Astrocyte of the spinal cord (primary cell): ENCODE data around the gene UBXN1.

ENCODE experiments used
- DNase-seq: peaks from one replicate; pipeline ENCODE4 v3.0.0; 2011; ENCODE audit warnings: low read depth, low spot score
- H3K4me3 ChIP-seq: 2 replicates; pipeline ENCODE4 v1.5.1; 2011; ENCODE audit warnings: low read depth, mild to moderate bottlenecking, low read length, moderate library complexity
- in situ Hi-C: cut with HindIII; loops from 2 replicates; pipeline ENCODE4 v1.10.0; 2017; ENCODE audit warnings: low sequenced_read_pairs
- TF ChIP-seq, protein P1 (sequence below): IDR thresholded peaks from 2 replicates; pipeline ENCODE4 v1.5.1; 2012; ENCODE audit warnings: low read depth, mild to moderate bottlenecking, low read length, inconsistent platforms

UBXN1 gene

DNA sequence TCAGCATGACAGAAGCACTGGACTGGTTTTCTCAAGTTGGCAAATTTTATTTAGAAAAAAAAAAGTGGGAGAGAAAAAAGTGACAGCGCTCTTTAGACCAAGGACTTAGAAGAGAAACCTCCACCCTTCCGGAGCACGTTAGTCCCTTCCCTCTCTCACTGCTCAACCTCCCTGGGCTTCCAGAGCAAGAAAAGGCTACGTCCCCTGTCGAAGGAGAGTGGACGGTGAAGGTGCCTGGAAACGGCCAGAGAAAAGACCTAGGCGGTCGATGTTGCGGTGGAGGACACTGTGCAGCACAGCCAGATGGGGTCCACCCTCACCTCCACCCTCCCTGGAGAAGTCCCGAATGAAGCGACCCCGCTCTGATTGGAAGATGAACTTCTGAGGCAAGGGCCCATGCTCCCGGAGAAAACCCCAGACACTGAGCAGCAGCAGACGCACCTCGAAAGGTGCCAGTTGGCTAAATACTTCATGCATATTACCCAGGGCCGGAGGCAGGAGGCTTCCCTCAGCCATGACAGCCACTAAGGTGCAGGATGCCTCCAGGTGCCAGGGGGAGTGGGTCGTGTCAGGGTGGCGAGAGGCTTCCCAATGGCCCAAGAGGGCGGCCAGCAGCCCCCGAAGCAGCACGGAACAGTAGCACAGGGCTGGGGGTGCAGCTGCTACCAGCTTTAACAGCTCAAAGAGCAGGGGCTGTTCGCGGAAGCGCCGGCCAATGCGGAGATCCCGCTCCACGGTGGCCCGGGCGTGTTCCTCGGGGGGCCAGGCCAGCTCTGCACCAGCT is 31.9 kb downstream of the UBXN1 start:
- in situ Hi-C loops, result no loop called here
- TF ChIP-seq, protein P1, sequence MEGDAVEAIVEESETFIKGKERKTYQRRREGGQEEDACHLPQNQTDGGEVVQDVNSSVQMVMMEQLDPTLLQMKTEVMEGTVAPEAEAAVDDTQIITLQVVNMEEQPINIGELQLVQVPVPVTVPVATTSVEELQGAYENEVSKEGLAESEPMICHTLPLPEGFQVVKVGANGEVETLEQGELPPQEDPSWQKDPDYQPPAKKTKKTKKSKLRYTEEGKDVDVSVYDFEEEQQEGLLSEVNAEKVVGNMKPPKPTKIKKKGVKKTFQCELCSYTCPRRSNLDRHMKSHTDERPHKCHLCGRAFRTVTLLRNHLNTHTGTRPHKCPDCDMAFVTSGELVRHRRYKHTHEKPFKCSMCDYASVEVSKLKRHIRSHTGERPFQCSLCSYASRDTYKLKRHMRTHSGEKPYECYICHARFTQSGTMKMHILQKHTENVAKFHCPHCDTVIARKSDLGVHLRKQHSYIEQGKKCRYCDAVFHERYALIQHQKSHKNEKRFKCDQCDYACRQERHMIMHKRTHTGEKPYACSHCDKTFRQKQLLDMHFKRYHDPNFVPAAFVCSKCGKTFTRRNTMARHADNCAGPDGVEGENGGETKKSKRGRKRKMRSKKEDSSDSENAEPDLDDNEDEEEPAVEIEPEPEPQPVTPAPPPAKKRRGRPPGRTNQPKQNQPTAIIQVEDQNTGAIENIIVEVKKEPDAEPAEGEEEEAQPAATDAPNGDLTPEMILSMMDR, result no peak
- no peak overlapping the region for H3K4me3 ChIP-seq
- DNase-seq, result no peak

DNA sequence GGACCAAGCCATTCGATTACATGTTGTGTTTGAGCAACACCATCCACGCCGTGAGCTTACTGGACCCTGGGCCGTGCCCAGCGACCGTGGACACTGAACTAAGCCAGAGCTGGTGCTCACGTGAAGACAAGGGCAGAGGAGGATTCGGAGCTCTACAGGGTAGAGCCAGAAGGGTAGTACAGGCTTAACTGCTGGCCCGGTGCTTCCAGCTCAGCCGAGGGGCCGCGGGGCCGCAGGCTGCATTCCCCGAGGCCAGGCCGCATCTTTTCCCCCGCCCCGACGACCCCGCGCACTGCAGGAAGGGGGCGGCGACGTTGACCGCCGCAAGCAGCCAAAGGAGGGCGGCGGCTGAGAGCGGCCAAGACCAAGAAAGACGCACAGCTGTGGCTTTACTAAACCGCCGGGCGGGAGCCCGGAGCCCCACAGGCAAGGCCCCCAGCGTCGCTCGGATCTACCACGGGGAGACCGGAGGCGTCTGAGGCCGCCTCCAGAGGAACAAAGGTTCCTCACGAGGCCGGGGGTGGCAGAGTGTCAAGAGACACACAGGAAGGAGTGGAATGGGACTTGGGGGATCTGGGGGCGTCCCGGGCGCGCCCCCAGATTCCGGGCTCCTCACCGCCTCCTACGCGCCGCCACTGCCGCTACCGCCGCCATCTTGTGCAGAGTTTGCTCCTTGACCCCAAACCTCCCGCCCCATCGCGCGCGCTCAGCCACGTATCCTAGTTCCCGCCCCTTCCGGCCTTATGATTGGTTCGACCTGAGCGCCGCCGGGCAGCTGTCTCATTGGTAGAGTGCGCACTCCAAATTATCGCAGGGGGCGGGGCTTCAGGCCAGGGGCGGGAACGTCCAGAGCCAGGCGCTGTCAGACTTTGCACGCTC is 32.7 kb downstream of the UBXN1 start, which contains the start of gene GANAB:
GANAB (minus strand) TSS at position 668 of the 879 bp plus-strand sequence; CDS start at position 654, 14 bp downstream.
- in situ Hi-C loops, result no loop called here
- TF ChIP-seq, protein P1, result no peak
- H3K4me3 ChIP-seq, result peak within 1 kb of the TSS; percentile 96
- DNase-seq, result peak; percentile 98

DNA sequence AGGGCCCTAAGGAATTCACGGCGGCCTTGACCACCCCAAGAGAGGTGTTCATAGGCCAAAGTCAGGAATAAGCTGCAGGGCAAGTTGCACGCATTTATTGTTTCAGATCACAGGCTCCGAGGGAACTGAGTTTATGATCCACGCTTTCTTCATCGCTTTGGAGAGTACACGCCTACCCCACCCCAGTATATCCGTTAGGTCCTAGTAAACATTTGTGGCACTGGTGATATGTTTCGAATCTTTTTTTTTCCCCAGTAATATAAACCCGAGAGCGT is 33.3 kb downstream of the UBXN1 start:
- peak overlapping the region; percentile 96 for H3K4me3 ChIP-seq
- DNase-seq, result no peak
- in situ Hi-C loops, result no loop called here
- TF ChIP-seq, protein P1, result no peak

DNA sequence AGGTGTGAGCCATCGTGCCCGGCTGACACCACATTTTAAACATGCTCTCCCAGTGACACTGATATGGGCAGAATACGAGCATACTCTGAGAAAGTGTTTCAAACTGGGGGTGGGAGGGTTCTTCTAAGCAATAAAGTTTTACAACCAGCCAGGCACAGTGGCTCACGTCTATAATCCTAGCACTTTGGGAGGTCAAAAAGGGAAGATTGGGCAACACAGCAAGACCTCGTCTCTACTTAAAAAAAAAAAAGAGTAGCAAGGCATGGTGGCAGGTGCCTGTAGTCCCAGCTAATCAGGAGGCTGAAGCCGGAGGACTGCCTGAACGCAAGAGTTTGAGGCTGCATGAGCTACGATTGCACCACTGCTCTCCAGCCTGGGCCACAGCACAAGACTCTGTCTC is 34.7 kb downstream of the UBXN1 start:
- no peak overlapping the region for H3K4me3 ChIP-seq
- no peak for DNase-seq
- TF ChIP-seq, protein P1, result no peak
- in situ Hi-C loops, result no loop called here

DNA sequence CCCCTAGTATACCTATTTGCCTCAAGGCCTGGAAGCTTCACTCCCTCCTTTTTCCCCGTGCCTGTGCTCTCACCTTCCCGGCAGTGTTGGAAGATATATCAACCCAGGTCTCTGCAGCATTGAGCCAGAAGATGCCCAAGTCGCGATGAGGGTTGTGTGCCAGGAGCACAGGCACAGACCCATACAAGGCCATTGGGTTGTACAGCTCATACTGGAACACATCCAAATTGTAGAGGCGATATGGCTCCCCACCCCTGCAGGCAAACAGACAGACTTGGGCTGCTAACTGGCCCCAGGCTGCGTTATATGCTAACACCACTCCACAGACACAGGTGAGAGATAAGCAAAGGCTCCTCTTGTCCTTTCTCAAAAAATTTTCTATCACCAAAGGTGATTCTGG is 46.4 kb downstream of the UBXN1 start:
- DNase-seq, result no peak
- no peak overlapping the region for H3K4me3 ChIP-seq
- in situ Hi-C loops, result no loop called here
- TF ChIP-seq, protein P1, result no peak

DNA sequence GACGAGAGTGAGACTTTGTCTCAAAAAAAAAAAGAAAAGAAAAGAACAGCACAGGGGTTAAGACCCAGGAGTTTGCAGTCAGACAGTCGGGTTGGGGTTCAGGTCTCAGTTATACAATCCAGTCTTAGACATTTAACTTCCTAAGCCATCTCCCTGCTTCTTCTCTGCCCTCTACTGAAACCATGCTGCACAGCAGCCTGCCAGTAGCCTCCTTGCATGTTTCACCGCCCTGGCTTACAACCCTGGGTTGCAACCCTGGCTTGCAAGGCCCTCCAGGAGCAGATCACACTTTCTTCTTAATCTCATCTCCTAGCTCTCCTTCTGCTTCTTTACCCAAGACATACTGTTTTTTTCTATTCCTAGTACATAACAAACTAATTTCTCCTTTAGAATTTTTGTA is 51.2 kb downstream of the UBXN1 start:
- TF ChIP-seq, protein P1, result no peak
- in situ Hi-C loops, result no loop called here
- no peak for DNase-seq
- no peak overlapping the region for H3K4me3 ChIP-seq
